HG03060 (cell line): ENCODE measurements around the gene CTR9.

Experiments used
- ATAC-seq: cut with Tn5 transposase; IDR thresholded peaks from one replicate; pipeline ENCODE4 v1.9.1; 2021; ENCODE audit warnings: low read depth, moderate number of reproducible peaks; ENCODE audit not compliant: unreplicated experiment

The CTR9 gene

GRCh38 chr11:10777806-10778205, 26.8 kb downstream of the CTR9 start:
- no peak for ATAC-seq

DNA sequence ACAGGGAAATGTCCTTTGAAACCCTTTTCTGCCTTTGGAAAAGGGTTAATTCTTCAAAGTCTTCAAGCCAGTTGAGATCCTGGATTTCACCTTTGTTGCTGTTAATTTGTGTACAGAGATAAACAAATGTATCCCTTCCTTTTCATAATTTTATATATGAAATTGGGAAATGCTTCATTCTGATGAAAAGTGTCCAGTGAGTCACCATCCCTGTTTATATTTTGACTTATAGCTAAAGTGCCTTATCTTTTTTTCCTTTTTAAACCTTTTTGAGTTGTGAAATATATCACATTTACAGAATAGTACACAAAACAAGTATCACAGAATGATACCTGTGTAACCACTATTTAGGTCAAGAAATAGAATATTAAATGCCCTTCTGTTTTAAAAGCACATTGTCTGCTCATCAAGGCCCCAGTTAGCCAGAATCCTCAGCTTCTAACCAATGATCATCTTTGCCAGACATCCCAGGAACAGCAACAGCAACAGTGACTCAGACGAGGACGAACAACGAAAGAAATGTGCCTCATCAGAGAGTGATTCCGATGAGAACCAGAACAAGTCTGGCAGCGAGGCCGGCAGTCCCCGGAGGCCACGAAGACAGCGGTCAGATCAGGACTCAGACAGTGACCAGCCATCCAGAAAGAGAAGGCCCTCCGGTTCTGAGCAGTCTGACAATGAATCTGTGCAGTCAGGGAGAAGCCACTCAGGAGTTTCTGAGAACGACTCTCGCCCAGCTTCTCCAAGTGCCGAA, 27.3 kb downstream of the CTR9 start:
- no peak for ATAC-seq

DNA sequence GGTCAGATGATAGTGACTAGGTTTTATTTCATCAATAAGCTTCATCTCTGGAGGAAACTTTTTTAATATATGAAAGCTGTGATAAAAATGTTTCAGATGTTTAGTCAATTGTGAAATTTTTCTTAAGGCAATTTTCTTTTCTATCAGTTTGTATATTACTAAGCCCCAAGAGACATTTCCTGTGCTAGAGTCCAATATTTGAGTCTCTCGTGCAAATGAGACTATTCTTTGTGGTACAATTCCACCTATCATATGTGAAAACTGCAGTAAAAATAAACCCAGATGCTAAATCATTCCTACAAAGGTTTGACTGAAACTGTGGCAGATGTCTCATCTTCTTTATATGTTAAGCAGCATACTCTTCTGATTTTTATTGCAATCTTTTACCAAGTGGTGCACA, 28.0 kb downstream of the CTR9 start:
- no peak for ATAC-seq

DNA sequence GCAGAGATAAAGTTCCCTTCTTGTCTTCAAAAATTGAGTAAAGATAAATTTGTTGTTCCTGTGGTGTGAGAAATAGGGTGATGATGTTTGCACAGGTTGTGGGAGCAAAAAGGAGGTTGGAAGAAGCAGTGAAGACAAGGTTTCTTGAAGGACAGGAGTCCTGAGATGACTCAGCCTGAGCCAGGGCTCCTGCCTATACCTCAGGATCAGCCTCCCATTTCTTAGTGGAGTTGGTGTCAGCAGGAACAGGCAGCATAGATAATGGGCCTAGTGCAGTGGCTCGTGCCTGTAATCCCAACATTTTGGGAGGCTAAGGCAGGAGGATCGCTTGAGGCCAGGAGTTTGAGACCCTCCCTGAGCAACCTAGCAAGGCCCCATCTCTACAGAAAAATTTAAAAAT, 29.0 kb downstream of the CTR9 start:
- ATAC-seq = no peak

DNA sequence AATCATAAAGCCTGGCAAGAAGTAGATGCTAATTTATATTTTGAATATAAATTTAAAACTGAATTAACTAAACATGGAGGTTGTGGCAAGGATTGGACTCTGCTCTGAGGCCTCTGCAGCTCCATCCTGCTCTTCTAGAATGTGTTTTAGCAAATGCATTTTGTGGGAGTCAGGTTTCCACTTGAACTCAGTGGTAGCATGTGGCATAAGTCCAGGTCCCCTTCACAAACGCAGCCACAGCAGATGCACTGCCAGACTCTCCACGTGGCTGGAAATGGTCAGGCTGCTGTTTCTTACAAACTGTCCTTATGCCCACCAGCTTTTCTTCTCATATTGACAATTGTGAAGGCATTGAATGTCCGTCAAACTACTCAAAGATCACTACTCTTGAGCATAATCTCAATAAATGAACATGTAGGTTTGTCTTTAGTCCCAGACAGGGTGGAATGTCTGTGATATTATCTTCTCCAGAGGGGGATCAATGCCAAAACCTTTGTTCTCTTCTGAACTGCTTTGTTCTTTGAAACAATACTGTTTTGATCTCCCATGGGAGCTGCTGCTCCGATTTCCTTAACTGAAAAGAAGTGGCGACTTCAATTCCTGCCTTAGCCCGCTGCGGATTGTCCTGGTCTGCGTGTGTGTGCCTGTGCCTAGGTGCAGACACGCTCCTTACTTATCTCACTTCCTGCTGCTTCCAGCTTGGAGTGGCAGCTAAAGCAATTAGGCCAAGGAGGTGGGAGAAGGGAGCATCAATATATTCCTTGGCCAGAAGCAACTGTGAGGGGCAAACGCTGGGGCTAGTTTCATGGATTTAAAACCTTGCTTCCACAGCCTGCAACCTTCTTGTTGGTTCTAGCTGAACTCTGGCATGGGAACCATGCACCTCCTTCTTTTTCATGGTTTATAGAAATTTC, 33.4 kb downstream of the CTR9 start:
- no peak for ATAC-seq

DNA sequence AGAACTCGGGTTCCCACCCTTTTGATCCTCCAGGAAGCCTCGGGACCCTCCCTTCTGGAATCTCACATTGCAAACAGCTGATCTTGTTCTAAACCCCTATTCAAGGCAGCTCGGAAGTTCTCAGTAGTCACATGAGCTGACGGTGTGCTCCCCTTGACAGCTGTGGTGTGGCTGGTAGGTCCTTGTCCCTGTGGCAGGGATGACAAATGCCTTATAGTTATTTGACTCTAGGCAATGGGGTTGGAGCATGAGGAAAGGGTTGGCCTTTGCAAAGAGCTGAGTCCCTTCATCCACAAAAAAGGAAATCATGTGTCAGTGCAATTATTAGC, 34.1 kb downstream of the CTR9 start:
- no peak for ATAC-seq

DNA sequence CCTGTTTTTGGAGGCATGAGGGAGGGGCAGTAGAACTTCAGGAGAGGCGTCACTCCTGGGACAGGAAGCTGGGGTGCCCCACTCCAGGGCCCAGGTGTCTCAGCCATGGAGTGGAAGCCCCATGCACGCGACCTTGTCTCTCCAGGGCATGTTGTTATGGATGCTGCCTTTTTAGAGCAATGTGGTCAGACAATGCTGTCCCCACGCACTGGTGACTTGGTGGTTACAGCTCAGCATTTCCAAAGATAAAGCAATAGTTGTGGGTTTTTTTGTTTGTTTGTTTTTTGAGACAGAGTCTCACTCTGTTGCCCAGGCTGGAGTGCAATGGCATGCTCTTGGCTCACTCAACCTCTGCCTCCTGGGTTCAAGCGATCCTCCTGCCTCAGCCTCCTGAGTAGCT, 35.4 kb downstream of the CTR9 start:
- ATAC-seq = no peak

DNA sequence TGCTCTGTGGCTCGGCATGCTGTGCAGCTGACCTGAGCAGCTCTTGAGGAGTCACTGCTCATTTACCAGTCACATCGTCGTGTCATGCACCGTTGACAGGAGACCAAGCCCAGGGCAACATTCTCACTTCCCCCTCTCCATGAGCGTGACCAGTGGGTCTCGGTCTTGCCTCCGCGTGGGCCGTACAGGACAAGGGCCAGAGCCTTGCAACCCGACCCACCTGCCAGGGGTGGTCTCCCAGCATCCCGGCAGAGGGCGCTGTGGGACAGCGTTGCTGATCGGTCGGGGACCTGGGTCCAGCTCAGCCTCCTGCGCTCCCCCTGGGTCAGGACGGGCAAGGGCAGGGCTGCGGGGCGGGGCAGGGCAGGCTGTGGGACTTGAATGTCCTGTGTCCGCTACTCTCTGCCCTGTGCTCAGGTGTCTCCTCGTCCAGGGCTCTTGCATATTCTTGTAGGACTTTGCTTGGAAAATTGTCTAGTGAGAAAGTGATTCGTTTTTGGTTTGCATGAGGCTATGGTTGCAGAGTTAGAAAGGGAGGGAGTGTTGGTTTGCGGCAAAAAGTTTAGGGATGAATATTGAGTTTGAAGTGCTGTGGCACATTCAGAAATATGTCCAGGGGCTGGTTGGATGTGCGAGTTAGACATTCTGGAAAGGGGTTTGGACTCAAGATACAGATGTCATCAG, 41.5 kb downstream of the CTR9 start:
- peak; percentile 49 for ATAC-seq

DNA sequence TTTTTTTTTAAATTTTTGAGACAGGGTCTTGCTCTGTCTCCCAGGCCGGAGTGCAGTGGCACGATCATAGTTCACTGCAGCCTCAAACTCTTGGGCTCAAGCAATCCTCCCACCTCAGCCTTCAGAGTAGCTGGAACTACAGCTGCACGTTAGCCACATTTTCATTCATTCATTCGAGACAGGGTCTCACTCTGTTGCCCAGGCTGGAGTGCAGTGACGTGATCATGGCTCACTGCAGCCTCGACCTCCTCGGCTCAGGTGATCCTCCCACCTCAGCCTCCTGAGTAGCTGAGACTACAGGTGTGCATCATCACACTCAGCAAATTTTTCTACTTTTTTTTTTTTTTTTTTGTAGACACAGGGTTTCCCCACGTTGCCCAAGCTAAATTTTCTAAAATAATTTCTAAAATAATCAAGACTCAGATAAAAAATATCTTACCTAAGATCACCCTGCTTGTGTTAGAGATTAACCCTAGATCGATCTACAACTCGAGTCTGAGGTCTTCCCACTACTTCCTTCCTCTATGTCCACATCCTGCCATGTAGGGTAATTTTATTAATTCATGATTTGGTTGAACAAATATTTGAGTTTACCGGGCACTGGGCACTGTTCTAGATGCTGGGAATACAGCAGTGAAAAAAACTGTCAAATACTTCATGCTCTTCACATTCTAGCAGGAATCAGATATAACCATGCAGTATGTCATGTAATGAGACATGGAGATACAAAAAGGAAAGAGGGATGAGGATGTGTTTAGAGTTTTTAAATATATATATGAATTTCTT, 42.6 kb downstream of the CTR9 start:
- no peak for ATAC-seq

- ATAC-seq = no peak
Measured at GRCh38 chr11:10796191-10796590, 45.1 kb downstream of the CTR9 start.

DNA sequence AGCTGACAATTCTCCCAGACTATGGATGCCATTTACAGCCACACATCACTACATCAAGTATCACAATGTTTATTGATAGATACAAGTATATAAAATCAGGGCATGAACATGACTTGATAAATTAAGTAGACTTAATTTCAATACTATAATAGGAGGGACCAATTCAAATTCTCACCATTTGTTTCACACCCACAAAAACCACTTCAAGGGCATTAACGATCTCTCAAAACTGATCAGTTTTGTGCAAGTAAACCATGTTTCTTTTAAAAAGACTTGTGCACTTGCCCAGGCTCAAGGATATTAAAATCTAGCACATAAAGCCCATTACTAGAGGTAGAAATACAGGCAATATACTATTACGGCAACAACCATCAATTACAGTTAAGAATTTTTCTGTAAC, 46.0 kb downstream of the CTR9 start:
- no peak for ATAC-seq

DNA sequence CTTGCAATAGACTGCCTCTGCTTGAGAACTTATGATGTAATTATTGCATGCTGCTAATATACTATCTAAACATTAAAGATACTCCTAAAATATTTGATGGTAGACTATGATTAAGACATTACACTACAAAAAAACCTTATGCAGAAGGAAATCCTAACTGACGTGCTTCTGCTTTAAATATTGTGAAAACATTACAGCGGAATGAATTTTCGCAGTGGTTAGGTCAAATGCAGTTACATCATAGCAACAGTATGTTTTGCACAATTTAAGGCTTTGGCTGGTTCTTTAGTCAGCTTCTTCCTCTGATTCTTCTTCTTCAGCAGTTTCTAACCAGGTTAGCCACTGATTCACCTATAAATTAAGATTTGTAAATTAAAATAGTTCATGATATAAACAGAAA, 46.5 kb downstream of the CTR9 start:
- no peak for ATAC-seq

DNA sequence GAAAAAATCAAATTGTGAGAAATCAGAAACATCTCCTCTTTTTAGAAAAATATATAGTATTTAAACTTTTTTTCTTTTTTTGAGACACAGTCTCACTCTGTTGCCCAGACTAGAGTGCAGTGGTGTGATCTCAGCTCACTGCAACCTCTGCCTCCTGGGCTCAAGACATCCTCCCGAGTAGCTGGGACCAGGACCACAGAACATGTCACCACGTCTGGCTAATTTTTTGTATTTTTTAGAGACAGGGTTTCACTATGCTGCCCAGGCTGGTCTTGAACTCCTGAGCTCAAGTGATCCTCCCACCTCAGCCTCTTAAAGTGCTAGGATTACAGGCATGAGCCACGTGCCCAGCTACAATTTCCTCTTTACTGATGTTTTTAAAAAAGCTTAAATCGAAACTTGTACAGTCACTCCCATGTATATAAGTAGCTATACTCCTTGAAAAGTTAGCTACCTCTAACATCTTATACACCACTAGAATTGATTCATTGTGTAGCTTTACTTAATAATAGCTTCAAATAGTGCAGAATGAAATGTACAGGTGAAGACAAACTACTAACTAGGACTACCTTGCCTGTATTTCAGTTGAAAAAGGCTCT, 47.4 kb downstream of the CTR9 start:
- ATAC-seq = no peak

DNA sequence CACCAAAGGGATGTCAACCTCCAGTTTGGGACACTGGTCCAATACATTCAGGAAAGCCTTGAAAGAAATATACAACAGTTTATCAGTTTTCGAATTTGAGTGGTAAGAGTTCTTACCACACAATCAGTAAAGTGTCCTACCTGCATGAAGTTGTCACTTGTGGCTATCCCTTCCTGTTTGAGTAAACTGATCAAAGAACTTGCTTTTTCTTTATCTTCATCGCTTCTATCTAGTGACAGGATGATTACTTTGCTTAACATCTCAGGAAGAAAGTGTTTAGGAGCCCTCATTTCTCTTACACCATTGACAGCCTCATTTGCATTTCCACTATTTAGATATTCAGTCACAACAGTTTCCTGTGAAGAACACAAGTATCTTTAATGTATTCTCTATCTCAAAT, 49.2 kb downstream of the CTR9 start:
- ATAC-seq = no peak

DNA sequence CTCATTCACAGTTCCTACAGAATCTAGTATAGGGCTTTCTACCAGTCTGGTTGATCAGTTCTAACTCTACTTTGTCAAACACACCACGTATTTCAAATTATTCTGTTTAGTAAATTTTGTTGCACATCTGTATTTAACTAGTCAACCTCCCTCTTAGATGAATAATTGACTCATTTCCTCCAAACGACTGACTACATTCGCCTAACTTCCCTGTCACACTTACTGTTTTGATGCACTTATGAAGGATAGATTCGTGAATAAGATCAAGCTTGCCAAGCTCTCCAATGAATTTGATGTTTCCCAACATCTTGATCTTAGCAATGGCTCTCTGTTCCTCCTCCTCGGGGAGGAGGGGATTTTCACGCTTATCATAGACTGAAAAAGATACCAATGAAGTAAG, 52.6 kb downstream of the CTR9 start:
- ATAC-seq = no peak

DNA sequence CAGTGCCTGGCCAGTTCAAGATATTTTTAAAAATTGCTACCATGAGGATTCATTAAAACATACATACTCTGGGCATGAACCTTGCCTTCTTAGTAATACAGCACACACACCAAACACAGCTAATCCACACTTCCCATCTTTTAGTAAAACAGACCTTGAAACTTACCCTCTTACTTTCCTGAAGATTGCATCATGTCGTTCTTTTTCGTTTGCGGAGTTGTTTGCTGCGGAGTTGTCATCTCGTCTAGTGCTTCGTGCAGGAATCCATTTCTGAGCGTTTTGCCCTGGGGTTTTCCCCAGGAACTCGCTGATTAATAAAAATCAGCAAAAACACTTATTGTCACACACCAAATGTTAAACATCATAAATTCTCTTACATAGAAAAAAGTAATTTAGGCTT, 54.7 kb downstream of the CTR9 start:
- no peak for ATAC-seq

DNA sequence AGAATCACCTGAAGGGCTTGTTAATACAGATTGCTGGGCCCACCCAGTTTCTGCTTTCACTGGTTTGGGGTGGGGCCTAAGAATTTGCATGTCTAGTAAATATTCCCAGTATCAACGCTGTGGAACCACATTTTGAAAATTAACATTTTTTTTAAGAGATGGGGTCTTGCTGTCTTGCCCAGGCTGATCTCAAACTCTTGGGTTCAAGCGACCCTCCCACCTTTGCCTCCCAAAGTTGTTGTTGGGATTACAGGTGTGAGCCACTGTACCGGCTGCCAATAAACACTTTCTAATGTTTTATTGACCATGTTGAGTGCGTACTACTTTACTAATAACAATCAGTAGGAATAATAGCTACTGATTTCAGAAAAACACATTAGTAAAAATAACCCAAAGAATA, 55.2 kb downstream of the CTR9 start:
- no peak for ATAC-seq

GRCh38 chr11:10807493-10808234, 56.6 kb downstream of the CTR9 start:
- no peak for ATAC-seq

GRCh38 chr11:10808235-10808552, 57.1 kb downstream of the CTR9 start:
- no peak for ATAC-seq
